ENCODE results near the gene RBMS3. TPM values are rescaled to one million over a fixed set of nuclear protein-coding genes. Genes with fewer than 3 reads are reported as not detected.

RBMS3 gene
- total RNA-seq, 1 experiment from 2014 or later: 74.2 TPM

- DNase-seq (ENCODE audit: unreplicated experiment): no peak
- Mint-ChIP-seq H3K27me3 (ENCODE audit: insufficient read depth, unreplicated experiment) (no peaks in the 10 kb centered on the region), H3K4me3 (ENCODE audit: unreplicated experiment) (no peak overlapping the region), H3K9me3 (ENCODE audit: unreplicated experiment) (no peaks in the 10 kb centered on the region), H3K27ac (ENCODE audit: low read depth, unreplicated experiment) (no peak overlapping the region), H3K4me1 (ENCODE audit: insufficient read depth, unreplicated experiment) (peaks cover 10% of the 10 kb centered on the region), H3K36me3 (ENCODE audit: insufficient read depth, unreplicated experiment) (peaks cover 9% of the 10 kb centered on the region)
- POLR2A ChIA-PET: no interaction called here
- no peak for TF ChIP-seq CTCF (IDR thresholded peaks at IDR 0.05; ENCODE audit: unreplicated experiment)
- no TSS peak for BruUV-seq (replicated peaks)
- CTCF ChIA-PET: no interaction called here
- intact Hi-C loops (cut with micrococcal nuclease): no loop called here
Measured at GRCh38 chr3:29890801-29891200, 609.9 kb downstream of the RBMS3 start.

DNA sequence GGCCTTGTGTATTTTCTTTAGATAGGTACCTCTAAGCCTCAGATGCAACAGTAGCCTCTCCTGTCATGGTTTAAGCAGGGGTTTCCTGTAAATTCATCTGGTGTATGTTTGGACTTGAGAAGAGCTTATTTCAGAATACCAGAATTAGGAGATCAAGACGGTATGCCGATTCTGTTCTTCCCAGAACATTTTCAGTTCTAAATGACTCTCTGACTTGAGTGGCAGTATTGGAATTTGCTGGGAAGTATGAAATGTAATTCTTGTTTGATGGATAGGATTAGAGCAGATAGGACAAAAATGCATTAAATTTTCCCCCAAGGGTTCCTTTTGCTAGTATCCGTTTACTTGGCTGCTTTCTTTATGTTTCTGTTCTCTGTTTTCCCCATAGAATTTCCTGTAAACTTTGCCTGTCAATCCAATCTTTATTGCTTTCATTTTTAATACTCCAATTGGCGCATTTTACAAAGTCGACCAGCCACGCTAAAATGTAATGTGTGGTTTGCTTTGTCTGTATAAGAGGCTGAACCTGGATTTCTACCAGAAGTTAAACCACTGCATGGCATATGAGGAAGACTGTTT is 612.2 kb downstream of the RBMS3 start:
- H3K27ac Mint-ChIP-seq (ENCODE audit: low read depth, unreplicated experiment): no peak overlapping the region
- H3K9me3 Mint-ChIP-seq (ENCODE audit: unreplicated experiment): no peaks in the 10 kb centered on the region
- H3K4me1 Mint-ChIP-seq (ENCODE audit: insufficient read depth, unreplicated experiment): peaks cover 10% of the 10 kb centered on the region
- intact Hi-C loops (cut with micrococcal nuclease): no loop called here
- no peak overlapping the region for H3K4me3 Mint-ChIP-seq (ENCODE audit: unreplicated experiment)
- ChIA-PET CTCF (no interaction called here), POLR2A (no interaction called here)
- DNase-seq (ENCODE audit: unreplicated experiment): no peak
- H3K27me3 Mint-ChIP-seq (ENCODE audit: insufficient read depth, unreplicated experiment): no peaks in the 10 kb centered on the region
- H3K36me3 Mint-ChIP-seq (ENCODE audit: insufficient read depth, unreplicated experiment): peaks cover 9% of the 10 kb centered on the region
- BruUV-seq (replicated peaks): no TSS peak
- no peak for TF ChIP-seq CTCF (IDR thresholded peaks at IDR 0.05; ENCODE audit: unreplicated experiment)

DNA sequence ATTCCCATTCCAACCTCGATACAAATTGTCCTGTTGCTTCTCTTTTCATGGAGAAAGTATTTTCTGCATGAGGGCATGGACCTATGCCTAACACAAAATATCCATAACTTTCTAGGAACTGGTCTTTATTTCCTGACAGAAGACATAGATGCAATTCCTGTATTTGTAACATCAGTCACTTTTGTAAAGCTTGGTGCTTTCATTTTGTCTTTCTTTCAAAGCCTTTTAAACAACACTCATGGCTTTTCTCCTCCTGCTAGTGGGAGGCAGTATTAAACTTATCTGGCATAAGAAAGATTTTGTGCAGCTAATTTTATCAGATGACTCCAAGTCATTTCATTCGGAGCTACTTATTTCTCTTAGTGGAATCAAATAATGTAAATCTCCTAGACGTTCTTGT is 616.0 kb downstream of the RBMS3 start:
- H3K4me1 Mint-ChIP-seq (ENCODE audit: insufficient read depth, unreplicated experiment): no peaks in the 10 kb centered on the region
- BruUV-seq (replicated peaks): no TSS peak
- no peaks in the 10 kb centered on the region for H3K27me3 Mint-ChIP-seq (ENCODE audit: insufficient read depth, unreplicated experiment)
- DNase-seq (ENCODE audit: unreplicated experiment): no peak
- intact Hi-C loops (cut with micrococcal nuclease): no loop called here
- ChIA-PET CTCF (no interaction called here), POLR2A (interaction anchor here (0.6 kb wide), 1 partner anchor 336 kb away, joined by 3 read pairs; no protein-coding TSS in a partner anchor)
- no peak overlapping the region for H3K27ac Mint-ChIP-seq (ENCODE audit: low read depth, unreplicated experiment)
- H3K4me3 Mint-ChIP-seq (ENCODE audit: unreplicated experiment): no peak overlapping the region
- no peaks in the 10 kb centered on the region for H3K9me3 Mint-ChIP-seq (ENCODE audit: unreplicated experiment)
- H3K36me3 Mint-ChIP-seq (ENCODE audit: insufficient read depth, unreplicated experiment): peaks cover 28% of the 10 kb centered on the region
- TF ChIP-seq CTCF (IDR thresholded peaks at IDR 0.05; ENCODE audit: unreplicated experiment): no peak

GRCh38 chr3:29898171-29898965 is 617.5 kb downstream of the RBMS3 start:
- Mint-ChIP-seq H3K27ac (ENCODE audit: low read depth, unreplicated experiment) (no peak overlapping the region), H3K4me1 (ENCODE audit: insufficient read depth, unreplicated experiment) (no peaks in the 10 kb centered on the region), H3K27me3 (ENCODE audit: insufficient read depth, unreplicated experiment) (no peaks in the 10 kb centered on the region), H3K36me3 (ENCODE audit: insufficient read depth, unreplicated experiment) (peaks cover 39% of the 10 kb centered on the region), H3K9me3 (ENCODE audit: unreplicated experiment) (no peaks in the 10 kb centered on the region), H3K4me3 (ENCODE audit: unreplicated experiment) (no peak overlapping the region)
- CTCF ChIA-PET: interaction anchor here (0.6 kb wide), 1 partner anchor 48 kb away, joined by 3 read pairs; no protein-coding TSS in a partner anchor
- POLR2A ChIA-PET: no interaction called here
- intact Hi-C loops (cut with micrococcal nuclease): no loop called here
- no peak for TF ChIP-seq CTCF (IDR thresholded peaks at IDR 0.05; ENCODE audit: unreplicated experiment)
- no peak for DNase-seq (ENCODE audit: unreplicated experiment)
- no TSS peak for BruUV-seq (replicated peaks)

Data from MCF 10A (cell line).